HL-60 (cell line): ENCODE measurements around the gene TMEM38A.

Source experiments
- GABPA ChIP-seq: IDR thresholded peaks from 2 replicates; pipeline ENCODE4 v1.6.1; 2012; ENCODE audit warnings: low read depth
- POLR2AphosphoS5 ChIP-seq: IDR thresholded peaks from 2 replicates; pipeline ENCODE4 v1.6.1; 2012; ENCODE audit warnings: low read depth
- SPI1 ChIP-seq: IDR thresholded peaks from 2 replicates; pipeline ENCODE4 v1.6.1; 2012; ENCODE audit warnings: low read depth, mild to moderate bottlenecking, borderline replicate concordance
- TF ChIP-seq, protein P1 (sequence below): IDR thresholded peaks from one replicate; pipeline ENCODE4 v1.5.1; 2011; ENCODE audit warnings: low read length, control low read depth, inconsistent platforms; ENCODE audit not compliant: insufficient read depth
- TF ChIP-seq, protein P2 (sequence below): IDR thresholded peaks from 2 replicates; pipeline ENCODE4 v1.6.1; 2012; ENCODE audit warnings: low read depth; ENCODE audit not compliant: insufficient replicate concordance

DNA sequence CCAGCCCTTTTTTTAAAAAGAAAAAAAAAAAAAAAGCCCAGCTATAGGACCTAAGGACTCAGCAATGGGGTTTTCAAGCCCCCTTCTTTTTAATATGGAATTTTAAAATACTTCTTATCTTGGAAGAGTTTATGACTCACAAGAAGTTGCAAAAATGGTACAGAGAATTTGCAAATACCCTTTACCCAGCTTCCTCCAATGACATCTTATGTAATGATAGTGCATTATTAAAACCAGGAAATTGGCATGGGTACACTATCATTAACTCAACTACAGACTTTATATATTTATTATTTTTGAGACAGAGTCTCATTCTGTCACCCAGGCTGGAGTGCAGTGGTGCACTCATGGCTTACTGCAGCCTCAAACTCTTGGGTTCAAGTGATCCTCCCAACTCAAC is 16.1 kb downstream of the TMEM38A start:
- TF ChIP-seq, protein P1, sequence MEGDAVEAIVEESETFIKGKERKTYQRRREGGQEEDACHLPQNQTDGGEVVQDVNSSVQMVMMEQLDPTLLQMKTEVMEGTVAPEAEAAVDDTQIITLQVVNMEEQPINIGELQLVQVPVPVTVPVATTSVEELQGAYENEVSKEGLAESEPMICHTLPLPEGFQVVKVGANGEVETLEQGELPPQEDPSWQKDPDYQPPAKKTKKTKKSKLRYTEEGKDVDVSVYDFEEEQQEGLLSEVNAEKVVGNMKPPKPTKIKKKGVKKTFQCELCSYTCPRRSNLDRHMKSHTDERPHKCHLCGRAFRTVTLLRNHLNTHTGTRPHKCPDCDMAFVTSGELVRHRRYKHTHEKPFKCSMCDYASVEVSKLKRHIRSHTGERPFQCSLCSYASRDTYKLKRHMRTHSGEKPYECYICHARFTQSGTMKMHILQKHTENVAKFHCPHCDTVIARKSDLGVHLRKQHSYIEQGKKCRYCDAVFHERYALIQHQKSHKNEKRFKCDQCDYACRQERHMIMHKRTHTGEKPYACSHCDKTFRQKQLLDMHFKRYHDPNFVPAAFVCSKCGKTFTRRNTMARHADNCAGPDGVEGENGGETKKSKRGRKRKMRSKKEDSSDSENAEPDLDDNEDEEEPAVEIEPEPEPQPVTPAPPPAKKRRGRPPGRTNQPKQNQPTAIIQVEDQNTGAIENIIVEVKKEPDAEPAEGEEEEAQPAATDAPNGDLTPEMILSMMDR: no peak
- TF ChIP-seq POLR2AphosphoS5: no peak
- TF ChIP-seq SPI1: no peak
- no peak for TF ChIP-seq GABPA
- TF ChIP-seq, protein P2, sequence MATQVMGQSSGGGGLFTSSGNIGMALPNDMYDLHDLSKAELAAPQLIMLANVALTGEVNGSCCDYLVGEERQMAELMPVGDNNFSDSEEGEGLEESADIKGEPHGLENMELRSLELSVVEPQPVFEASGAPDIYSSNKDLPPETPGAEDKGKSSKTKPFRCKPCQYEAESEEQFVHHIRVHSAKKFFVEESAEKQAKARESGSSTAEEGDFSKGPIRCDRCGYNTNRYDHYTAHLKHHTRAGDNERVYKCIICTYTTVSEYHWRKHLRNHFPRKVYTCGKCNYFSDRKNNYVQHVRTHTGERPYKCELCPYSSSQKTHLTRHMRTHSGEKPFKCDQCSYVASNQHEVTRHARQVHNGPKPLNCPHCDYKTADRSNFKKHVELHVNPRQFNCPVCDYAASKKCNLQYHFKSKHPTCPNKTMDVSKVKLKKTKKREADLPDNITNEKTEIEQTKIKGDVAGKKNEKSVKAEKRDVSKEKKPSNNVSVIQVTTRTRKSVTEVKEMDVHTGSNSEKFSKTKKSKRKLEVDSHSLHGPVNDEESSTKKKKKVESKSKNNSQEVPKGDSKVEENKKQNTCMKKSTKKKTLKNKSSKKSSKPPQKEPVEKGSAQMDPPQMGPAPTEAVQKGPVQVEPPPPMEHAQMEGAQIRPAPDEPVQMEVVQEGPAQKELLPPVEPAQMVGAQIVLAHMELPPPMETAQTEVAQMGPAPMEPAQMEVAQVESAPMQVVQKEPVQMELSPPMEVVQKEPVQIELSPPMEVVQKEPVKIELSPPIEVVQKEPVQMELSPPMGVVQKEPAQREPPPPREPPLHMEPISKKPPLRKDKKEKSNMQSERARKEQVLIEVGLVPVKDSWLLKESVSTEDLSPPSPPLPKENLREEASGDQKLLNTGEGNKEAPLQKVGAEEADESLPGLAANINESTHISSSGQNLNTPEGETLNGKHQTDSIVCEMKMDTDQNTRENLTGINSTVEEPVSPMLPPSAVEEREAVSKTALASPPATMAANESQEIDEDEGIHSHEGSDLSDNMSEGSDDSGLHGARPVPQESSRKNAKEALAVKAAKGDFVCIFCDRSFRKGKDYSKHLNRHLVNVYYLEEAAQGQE: no peak
